HepG2 (cell line): ENCODE measurements around the gene STAT1. TPM values are rescaled to one million over a fixed set of nuclear protein-coding genes. Genes with fewer than 3 reads are reported as not detected.

Experiments used
- ATAC-seq: fragments of 200-7000 bp; cut with Tn5 transposase; 3 replicates; pipeline ENCODE4 v1.9.1; 2020; ENCODE audit warnings: mild to moderate bottlenecking, moderate library complexity
- BruUV-seq: library from RNA; stranded (reverse); fragments of 400-500 nt; replicated peaks from 2 replicates; lab custom pipeline; 2021; lab: Mats Ljungman, UMichigan
- CTCF ChIA-PET: fragments of 300-600 bp; formaldehyde crosslinking; extraction: SDS; loops from one replicate; lab custom pipeline; 2021; ENCODE audit warnings: low total read pairs, inconsistent platforms, low intra/inter-chr PET ratio; lab: Yijun Ruan, JAX
- POLR2A ChIA-PET: fragments of 350-600 bp; sonication (Branson Sonifier 250); formaldehyde crosslinking; loops from one replicate; lab custom pipeline; 2020; ENCODE audit warnings: antibody characterized with exemption, inconsistent platforms; lab: Yijun Ruan, JAX
- DNase-seq: peaks from one replicate; pipeline ENCODE4 v3.0.0-alpha.2; 2015; ENCODE audit warnings: low spot score
- FAIRE-seq: peaks from 3 replicates; lab custom pipeline; 2011; peaks lifted over from hg19 to GRCh38; lab: Jason Lieb, UNC
- H2AFZ ChIP-seq: one replicate; pipeline ENCODE4 v1.6.1; 2011; ENCODE audit warnings: low read length, inconsistent platforms
- H3K27ac ChIP-seq: fragments of 300-600 bp; 3 replicates; pipeline ENCODE4 v1.8.0; 2011; ENCODE audit warnings: mixed run types, mild to moderate bottlenecking, mixed read lengths, low read length, inconsistent platforms; ENCODE audit not compliant: insufficient read depth; ENCODE audit errors: extremely low read length
- H3K27me3 ChIP-seq, 2 experiments: fragments of 200-600 bp in 1 of 2; 2 replicates in 1 of 2; 3 replicates in 1 of 2; pipeline versions ENCODE4 v1.6.0 to v1.8.0; 2011; ENCODE audit warnings: low read length in 2 of 2, mild to moderate bottlenecking in 2 of 2, moderate library complexity in 2 of 2, inconsistent platforms in 1 of 2; ENCODE audit not compliant: insufficient read depth in 2 of 2, control insufficient read depth in 1 of 2
- H3K36me3 ChIP-seq, 2 experiments: fragments of 200-600 bp in 1 of 2; replicated peaks in 1 of 2; 2 replicates in 1 of 2; 3 replicates in 1 of 2; pipeline versions ENCODE4 v1.5.1 to v1.8.0; 2011; ENCODE audit warnings: low read length in 2 of 2, inconsistent platforms in 1 of 2; ENCODE audit not compliant: insufficient read depth in 2 of 2, control insufficient read depth in 1 of 2
- H3K4me1 ChIP-seq: 2 replicates; pipeline ENCODE4 v1.5.1; 2012; ENCODE audit warnings: low read length, inconsistent platforms; ENCODE audit not compliant: insufficient read depth
- H3K4me2 ChIP-seq: 2 replicates; pipeline ENCODE4 v1.6.0; 2011; ENCODE audit warnings: low read depth, low read length, inconsistent platforms
- H3K4me3 ChIP-seq, 3 experiments: fragments of 200-600 bp in 1 of 3; sonication (generic), shearing (Covaris generic) in 1 of 3; replicated peaks in 1 of 3; 2 replicates each; pipeline ENCODE4 v1.5.1; 2011 to 2016; ENCODE audit warnings: low read length in 3 of 3, inconsistent platforms in 2 of 3, low read depth in 2 of 3, mild to moderate bottlenecking in 2 of 3, control low read depth in 1 of 3, mixed read lengths in 1 of 3; ENCODE audit not compliant: insufficient read depth in 1 of 3
- H3K79me2 ChIP-seq: one replicate; pipeline ENCODE4 v1.6.1; 2011; ENCODE audit warnings: low read length, inconsistent platforms; ENCODE audit not compliant: insufficient read depth
- H3K9ac ChIP-seq: 2 replicates; pipeline ENCODE4 v1.6.0; 2011; ENCODE audit warnings: mild to moderate bottlenecking, low read depth, low read length, inconsistent platforms; ENCODE audit not compliant: insufficient read depth
- H3K9me3 ChIP-seq: 2 replicates; pipeline ENCODE4 v1.5.1; 2012; ENCODE audit warnings: mild to moderate bottlenecking, low read length
- H4K20me1 ChIP-seq: 2 replicates; pipeline ENCODE4 v1.6.0; 2011; ENCODE audit warnings: inconsistent platforms, mild to moderate bottlenecking, low read length, moderate library complexity; ENCODE audit not compliant: insufficient read depth
- CBX2 ChIP-seq, 2 experiments: fragments of 200-600 bp in 1 of 2; sonication (generic); formaldehyde crosslinking in 1 of 2; IDR thresholded peaks; 2 replicates each; pipeline versions ENCODE4 v1.7.0 to v1.8.1; 2018 to 2022; ENCODE audit warnings: low read depth in 2 of 2, low read length in 1 of 2, mild to moderate bottlenecking in 1 of 2, missing genetic modification reagents in 1 of 2
- NFE2 ChIP-seq: sonication (generic); formaldehyde crosslinking; IDR thresholded peaks from 2 replicates; pipeline ENCODE4 v1.4.0; 2020; ENCODE audit warnings: missing genetic modification reagents
- SIX4 ChIP-seq: sonication (generic); formaldehyde crosslinking; IDR thresholded peaks from 2 replicates; pipeline ENCODE4 v1.4.0; 2020; ENCODE audit warnings: missing genetic modification reagents
- SRSF4 ChIP-seq: fragments of 200-400 bp; formaldehyde crosslinking; IDR thresholded peaks from one replicate; pipeline ENCODE4 v1.6.1; 2018; ENCODE audit warnings: mild to moderate bottlenecking, low read depth, low read length, moderate library complexity; ENCODE audit not compliant: poor library complexity, severe bottlenecking
- ZFP37 ChIP-seq: sonication (generic); formaldehyde crosslinking; IDR thresholded peaks from 2 replicates; pipeline ENCODE4 v1.4.0; 2020; ENCODE audit warnings: missing genetic modification reagents, borderline replicate concordance
- ZKSCAN5 ChIP-seq: sonication (generic); formaldehyde crosslinking; IDR thresholded peaks from 2 replicates; pipeline ENCODE4 v1.5.1; 2020; ENCODE audit warnings: mild to moderate bottlenecking, missing genetic modification reagents
- ZNF124 ChIP-seq: sonication (generic); formaldehyde crosslinking; IDR thresholded peaks from 2 replicates; pipeline ENCODE4 v1.4.0; 2020; ENCODE audit warnings: missing genetic modification reagents
- ZNF207 ChIP-seq: fragments of 450-650 bp; IDR thresholded peaks from 2 replicates; pipeline ENCODE4 v1.6.1; 2016; ENCODE audit warnings: antibody characterized with exemption, borderline replicate concordance
- ZNF264 ChIP-seq: sonication (generic); formaldehyde crosslinking; IDR thresholded peaks from 2 replicates; pipeline ENCODE4 v1.4.0; 2020; ENCODE audit warnings: missing genetic modification reagents
- ZNF780A ChIP-seq: sonication (generic); formaldehyde crosslinking; IDR thresholded peaks from 2 replicates; pipeline ENCODE4 v1.8.0; 2022; ENCODE audit warnings: mild to moderate bottlenecking, missing genetic modification reagents, moderate library complexity
- WGBS: methylation state at CpG from one replicate; pipeline ENCODE4 v1.1.6; 2017; ENCODE audit warnings: low lambda C conversion rate; 5-methylcytosine and 5-hydroxymethylcytosine counted together
- in situ Hi-C: cut with HindIII; loops from 2 replicates; pipeline ENCODE4 v1.10.0; 2017; ENCODE audit warnings: low pct_unique_long_range_greater_than_20kb; ENCODE audit not compliant: extremely low pct_ligation_motif_present
- intact Hi-C: fragments of 100-400 bp; cut with micrococcal nuclease; formaldehyde crosslinking; loops from one replicate; pipeline ENCODE4 v1.10.0; 2022; ENCODE audit not compliant: unreplicated experiment
- polyA plus RNA-seq, 8 experiments: library from polyadenylated mRNA; depleted of rRNA in 3 of 8; stranded (reverse) in 7 of 8; unstranded in 1 of 8; fragments of >200 nt; fragmentation: Illumina TruSeq in 4 of 8; extraction: Trizol in 4 of 8; gene quantifications; 2 replicates each; pipeline versions ENCODE4 v1.2.1 to v1.2.3, GENCODE V29; 2011 to 2016; ENCODE audit warnings: low read depth in 4 of 8, missing spikeins in 1 of 8, mixed read lengths in 1 of 8; ENCODE audit not compliant: insufficient read depth in 1 of 8
- total RNA-seq, 5 experiments: library from RNA; depleted of rRNA; stranded (reverse); fragments of >200 nt; fragmentation: Illumina TruSeq; extraction: Trizol; gene quantifications; 2 replicates each; pipeline ENCODE4 v1.2.3, GENCODE V29; 2016; ENCODE audit warnings: low read depth in 1 of 5
- TF ChIP-seq, protein P1 (sequence below): sonication (generic); formaldehyde crosslinking; IDR thresholded peaks from 2 replicates; pipeline ENCODE4 v1.4.0; 2020; ENCODE audit warnings: missing genetic modification reagents, borderline replicate concordance
- TF ChIP-seq, protein P2 (sequence below): sonication (generic); formaldehyde crosslinking; IDR thresholded peaks from 2 replicates; pipeline ENCODE4 v1.4.0; 2020; ENCODE audit warnings: missing genetic modification reagents

Gene STAT1
- total and polyA plus RNA-seq, 2 of the 13 experiments (the other 11 are each of a cell fraction or from before 2014, with no cell fraction given), result 21.8 to 59.6 TPM

DNA sequence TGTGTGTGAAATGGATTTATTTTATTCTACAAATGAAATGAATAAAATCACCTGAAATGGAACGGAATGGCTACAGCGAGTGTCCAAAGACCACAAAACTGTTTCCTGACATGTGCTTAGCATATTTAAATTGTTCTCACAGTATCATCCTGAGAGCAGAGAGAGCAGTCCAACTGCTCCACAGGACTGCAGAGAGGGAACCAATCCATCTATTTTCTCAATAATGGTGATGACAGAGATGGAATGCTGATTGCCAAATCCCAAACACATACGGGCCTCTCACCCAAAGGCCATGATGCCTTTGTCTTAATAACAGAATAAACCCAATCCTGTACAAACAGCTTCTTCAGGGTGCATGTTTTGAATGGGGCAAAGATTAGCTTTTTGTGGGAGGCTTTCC lies 41.1 kb downstream of the STAT1 start (continued):
- TF ChIP-seq ZFP37, result no peak
- TF ChIP-seq SIX4 (CRISPR knock-in tag), result no peak
- no peak for TF ChIP-seq SRSF4
- no peak for TF ChIP-seq ZNF207

DNA sequence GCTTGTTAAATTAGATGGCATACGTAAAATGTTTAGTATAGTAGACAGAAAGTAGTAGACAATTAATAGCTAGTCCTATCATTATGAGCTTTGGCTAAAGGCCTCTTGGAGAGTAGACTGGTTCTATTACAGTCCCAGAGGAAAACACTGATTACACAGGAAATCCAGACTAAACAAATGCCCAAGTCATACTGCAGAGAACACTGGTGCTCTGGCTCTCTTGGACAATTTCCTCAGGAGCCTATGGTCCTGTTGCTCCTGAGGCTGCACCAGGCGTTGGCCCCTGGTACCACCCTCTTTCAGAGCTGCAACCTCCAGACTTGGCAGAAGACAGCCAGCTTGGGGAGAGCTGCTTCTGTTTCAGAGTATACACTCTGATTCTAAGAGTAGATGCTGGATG lies 41.8 kb downstream of the STAT1 start:
- Histone ChIP-seq H3K4me3 (no peak overlapping the region), H3K27me3 (no peaks in the 10 kb centered on the region), H3K36me3 (peaks cover 38 to 88% of the 10 kb centered on the region in 2 experiments), H3K9me3 (no peaks in the 10 kb centered on the region), H3K27ac (no peak overlapping the region), H3K4me1 (no peaks in the 10 kb centered on the region), H2AFZ (no peak overlapping the region), H3K9ac (no peak overlapping the region), H4K20me1 (no peaks in the 10 kb centered on the region)
- ATAC-seq (no peak), DNase-seq (no peak), FAIRE-seq (no peak)
- BruUV-seq, result no TSS peak
- CTCF ChIA-PET, result no interaction called here
- POLR2A ChIA-PET, result no interaction called here
- in situ Hi-C loops, result no loop called here
- WGBS, result 99% methylated on average over 2 of the region's 2 CpGs
- intact Hi-C loops, result no loop called here
- TF ChIP-seq CBX2 (IDR thresholded peaks at IDR 0.05; ENCODE audit: low read depth, low read length) (no peak), CBX2 (CRISPR knock-in tag; IDR thresholded peaks at IDR 0.05; ENCODE audit: low read depth) (no peak), ZNF124 (CRISPR knock-in tag) (no peak), ZNF264 (no peak), NFE2 (CRISPR knock-in tag) (no peak), ZKSCAN5 (CRISPR knock-in tag) (no peak), ZNF780A (no peak)
- TF ChIP-seq, protein P1, sequence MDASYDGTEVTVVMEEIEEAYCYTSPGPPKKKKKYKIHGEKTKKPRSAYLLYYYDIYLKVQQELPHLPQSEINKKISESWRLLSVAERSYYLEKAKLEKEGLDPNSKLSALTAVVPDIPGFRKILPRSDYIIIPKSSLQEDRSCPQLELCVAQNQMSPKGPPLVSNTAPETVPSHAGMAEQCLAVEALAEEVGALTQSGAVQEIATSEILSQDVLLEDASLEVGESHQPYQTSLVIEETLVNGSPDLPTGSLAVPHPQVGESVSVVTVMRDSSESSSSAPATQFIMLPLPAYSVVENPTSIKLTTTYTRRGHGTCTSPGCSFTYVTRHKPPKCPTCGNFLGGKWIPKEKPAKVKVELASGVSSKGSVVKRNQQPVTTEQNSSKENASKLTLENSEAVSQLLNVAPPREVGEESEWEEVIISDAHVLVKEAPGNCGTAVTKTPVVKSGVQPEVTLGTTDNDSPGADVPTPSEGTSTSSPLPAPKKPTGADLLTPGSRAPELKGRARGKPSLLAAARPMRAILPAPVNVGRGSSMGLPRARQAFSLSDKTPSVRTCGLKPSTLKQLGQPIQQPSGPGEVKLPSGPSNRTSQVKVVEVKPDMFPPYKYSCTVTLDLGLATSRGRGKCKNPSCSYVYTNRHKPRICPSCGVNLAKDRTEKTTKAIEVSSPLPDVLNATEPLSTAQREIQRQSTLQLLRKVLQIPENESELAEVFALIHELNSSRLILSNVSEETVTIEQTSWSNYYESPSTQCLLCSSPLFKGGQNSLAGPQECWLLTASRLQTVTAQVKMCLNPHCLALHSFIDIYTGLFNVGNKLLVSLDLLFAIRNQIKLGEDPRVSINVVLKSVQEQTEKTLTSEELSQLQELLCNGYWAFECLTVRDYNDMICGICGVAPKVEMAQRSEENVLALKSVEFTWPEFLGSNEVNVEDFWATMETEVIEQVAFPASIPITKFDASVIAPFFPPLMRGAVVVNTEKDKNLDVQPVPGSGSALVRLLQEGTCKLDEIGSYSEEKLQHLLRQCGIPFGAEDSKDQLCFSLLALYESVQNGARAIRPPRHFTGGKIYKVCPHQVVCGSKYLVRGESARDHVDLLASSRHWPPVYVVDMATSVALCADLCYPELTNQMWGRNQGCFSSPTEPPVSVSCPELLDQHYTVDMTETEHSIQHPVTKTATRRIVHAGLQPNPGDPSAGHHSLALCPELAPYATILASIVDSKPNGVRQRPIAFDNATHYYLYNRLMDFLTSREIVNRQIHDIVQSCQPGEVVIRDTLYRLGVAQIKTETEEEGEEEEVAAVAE, result no peak
- TF ChIP-seq, protein P2, sequence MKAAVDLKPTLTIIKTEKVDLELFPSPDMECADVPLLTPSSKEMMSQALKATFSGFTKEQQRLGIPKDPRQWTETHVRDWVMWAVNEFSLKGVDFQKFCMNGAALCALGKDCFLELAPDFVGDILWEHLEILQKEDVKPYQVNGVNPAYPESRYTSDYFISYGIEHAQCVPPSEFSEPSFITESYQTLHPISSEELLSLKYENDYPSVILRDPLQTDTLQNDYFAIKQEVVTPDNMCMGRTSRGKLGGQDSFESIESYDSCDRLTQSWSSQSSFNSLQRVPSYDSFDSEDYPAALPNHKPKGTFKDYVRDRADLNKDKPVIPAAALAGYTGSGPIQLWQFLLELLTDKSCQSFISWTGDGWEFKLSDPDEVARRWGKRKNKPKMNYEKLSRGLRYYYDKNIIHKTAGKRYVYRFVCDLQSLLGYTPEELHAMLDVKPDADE (CRISPR knock-in tag), result no peak
- TF ChIP-seq, all 625 proteins: peak for 0
- no peaks in the 10 kb centered on the region for H3K79me2 ChIP-seq
- H3K4me2 ChIP-seq, result no peak overlapping the region
